Mesothelial cell of epicardium (in vitro differentiated cells): ENCODE measurements around the gene KIRREL3. TPM values are rescaled to one million over a fixed set of nuclear protein-coding genes. Genes with fewer than 3 reads are reported as not detected.

Experiments used
- DNase-seq, 2 experiments: peaks; one replicate each; pipeline ENCODE4 v3.0.0; 2021; ENCODE audit warnings: low spot score in 2 of 2; ENCODE audit not compliant: unreplicated experiment in 2 of 2
- H3K27ac Mint-ChIP-seq: 2 replicates; pipeline ENCODE4 v1.8.0; 2021; ENCODE audit warnings: mixed read lengths
- H3K27me3 Mint-ChIP-seq: 2 replicates; pipeline ENCODE4 v1.8.0; 2021; ENCODE audit warnings: low read depth, mixed read lengths
- H3K36me3 Mint-ChIP-seq: 2 replicates; pipeline ENCODE4 v1.8.0; 2021; ENCODE audit warnings: mixed read lengths
- H3K4me1 Mint-ChIP-seq: 2 replicates; pipeline ENCODE4 v1.8.0; 2021; ENCODE audit warnings: mixed read lengths
- H3K4me3 Mint-ChIP-seq: 2 replicates; pipeline ENCODE4 v1.8.0; 2021; ENCODE audit warnings: mild to moderate bottlenecking, moderate library complexity, mixed read lengths
- H3K9me3 Mint-ChIP-seq: 2 replicates; pipeline ENCODE4 v1.8.0; 2021; ENCODE audit warnings: mixed read lengths
- total RNA-seq: library from RNA; stranded (reverse); gene quantifications from 3 replicates; pipeline ENCODE4 v1.2.1, GENCODE V29; 2021
- TF ChIP-seq, protein P1 (sequence below): fragments of 200-600 bp; sonication (generic); IDR thresholded peaks from one replicate; pipeline ENCODE4 v1.5.0; 2021; ENCODE audit warnings: antibody characterized with exemption; ENCODE audit not compliant: unreplicated experiment

The KIRREL3 gene
- total RNA-seq, 1 donor from 2014 or later: 0.31 TPM

- Mint-ChIP-seq H3K9me3 (peaks cover 11% of the 10 kb centered on the region), H3K4me1 (no peaks in the 10 kb centered on the region), H3K36me3 (no peaks in the 10 kb centered on the region), H3K4me3 (no peak overlapping the region), H3K27ac (no peak overlapping the region), H3K27me3 (peaks cover 91% of the 10 kb centered on the region)
- no peak for DNase-seq
- TF ChIP-seq, protein P1, sequence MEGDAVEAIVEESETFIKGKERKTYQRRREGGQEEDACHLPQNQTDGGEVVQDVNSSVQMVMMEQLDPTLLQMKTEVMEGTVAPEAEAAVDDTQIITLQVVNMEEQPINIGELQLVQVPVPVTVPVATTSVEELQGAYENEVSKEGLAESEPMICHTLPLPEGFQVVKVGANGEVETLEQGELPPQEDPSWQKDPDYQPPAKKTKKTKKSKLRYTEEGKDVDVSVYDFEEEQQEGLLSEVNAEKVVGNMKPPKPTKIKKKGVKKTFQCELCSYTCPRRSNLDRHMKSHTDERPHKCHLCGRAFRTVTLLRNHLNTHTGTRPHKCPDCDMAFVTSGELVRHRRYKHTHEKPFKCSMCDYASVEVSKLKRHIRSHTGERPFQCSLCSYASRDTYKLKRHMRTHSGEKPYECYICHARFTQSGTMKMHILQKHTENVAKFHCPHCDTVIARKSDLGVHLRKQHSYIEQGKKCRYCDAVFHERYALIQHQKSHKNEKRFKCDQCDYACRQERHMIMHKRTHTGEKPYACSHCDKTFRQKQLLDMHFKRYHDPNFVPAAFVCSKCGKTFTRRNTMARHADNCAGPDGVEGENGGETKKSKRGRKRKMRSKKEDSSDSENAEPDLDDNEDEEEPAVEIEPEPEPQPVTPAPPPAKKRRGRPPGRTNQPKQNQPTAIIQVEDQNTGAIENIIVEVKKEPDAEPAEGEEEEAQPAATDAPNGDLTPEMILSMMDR: no peak
Observed at GRCh38 chr11:126968915-126969314, 31.7 kb downstream of the KIRREL3 start.

GRCh38 chr11:126965331-126965730 is 35.2 kb downstream of the KIRREL3 start:
- TF ChIP-seq, protein P1: no peak
- no peak for DNase-seq
- Mint-ChIP-seq H3K27me3 (peaks cover 85% of the 10 kb centered on the region), H3K27ac (no peak overlapping the region), H3K4me3 (no peak overlapping the region), H3K9me3 (peaks cover 9% of the 10 kb centered on the region), H3K4me1 (no peaks in the 10 kb centered on the region), H3K36me3 (no peaks in the 10 kb centered on the region)

DNA sequence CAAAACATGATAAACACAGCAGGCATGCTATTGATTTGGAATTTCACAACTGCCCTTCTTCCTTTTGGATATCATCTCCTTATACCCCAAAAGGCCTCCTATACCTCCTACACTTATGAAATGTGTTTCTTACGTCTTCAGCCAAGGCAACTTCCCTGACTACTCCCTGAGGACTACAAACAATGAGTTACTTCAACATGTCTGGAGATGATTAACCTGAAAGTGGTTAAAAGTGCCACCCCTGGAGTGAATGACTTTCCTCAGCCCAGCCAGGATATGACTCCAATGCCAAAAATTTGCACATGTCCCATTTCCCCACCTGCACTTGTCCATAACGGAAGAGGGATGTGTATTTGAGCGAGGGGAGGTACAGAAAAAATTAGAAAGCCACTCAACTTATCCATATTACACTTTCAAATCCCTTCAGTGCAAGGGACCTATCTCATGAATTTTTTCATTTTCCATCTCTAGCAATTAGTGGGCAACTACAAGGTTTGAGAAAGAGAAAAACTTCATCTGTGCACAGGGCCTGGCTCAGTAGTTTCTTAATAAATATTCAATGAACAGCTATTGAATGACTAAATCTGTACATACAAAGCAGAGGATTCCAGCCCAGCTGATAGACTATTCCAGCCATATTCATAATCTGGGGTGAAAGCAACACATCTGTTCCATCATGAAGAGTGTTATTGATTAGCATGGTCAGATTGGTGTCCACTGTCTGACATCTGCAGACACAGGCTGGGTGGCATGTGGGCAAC is 36.8 kb downstream of the KIRREL3 start:
- Mint-ChIP-seq H3K4me1 (no peaks in the 10 kb centered on the region), H3K27ac (no peak overlapping the region), H3K27me3 (peaks cover 85% of the 10 kb centered on the region), H3K9me3 (peaks cover 9% of the 10 kb centered on the region), H3K4me3 (no peak overlapping the region), H3K36me3 (no peaks in the 10 kb centered on the region)
- TF ChIP-seq, protein P1: no peak
- DNase-seq: no peak

DNA sequence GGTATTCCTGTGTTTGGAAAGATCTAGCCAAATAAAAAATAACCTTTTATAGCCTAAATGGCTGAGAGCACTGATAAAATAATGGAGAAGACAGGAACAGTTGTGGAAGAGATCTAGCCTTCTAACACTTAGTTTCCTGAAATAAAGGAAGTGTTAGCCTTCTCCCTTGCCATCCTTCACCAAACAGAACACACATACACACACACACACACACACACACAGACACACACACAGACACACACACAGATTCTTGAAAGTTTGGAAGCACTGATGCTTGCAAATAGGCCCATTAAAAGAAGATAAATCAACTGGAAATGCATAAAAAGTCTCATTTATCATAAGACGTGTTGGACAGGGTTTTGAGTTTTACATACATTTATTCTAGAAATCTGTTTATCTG is 37.5 kb downstream of the KIRREL3 start:
- H3K4me3 Mint-ChIP-seq: no peak overlapping the region
- H3K36me3 Mint-ChIP-seq: no peaks in the 10 kb centered on the region
- H3K9me3 Mint-ChIP-seq: peaks cover 9% of the 10 kb centered on the region
- TF ChIP-seq, protein P1: no peak
- no peaks in the 10 kb centered on the region for H3K4me1 Mint-ChIP-seq
- DNase-seq: no peak
- no peak overlapping the region for H3K27ac Mint-ChIP-seq
- peaks cover 85% of the 10 kb centered on the region for H3K27me3 Mint-ChIP-seq

DNA sequence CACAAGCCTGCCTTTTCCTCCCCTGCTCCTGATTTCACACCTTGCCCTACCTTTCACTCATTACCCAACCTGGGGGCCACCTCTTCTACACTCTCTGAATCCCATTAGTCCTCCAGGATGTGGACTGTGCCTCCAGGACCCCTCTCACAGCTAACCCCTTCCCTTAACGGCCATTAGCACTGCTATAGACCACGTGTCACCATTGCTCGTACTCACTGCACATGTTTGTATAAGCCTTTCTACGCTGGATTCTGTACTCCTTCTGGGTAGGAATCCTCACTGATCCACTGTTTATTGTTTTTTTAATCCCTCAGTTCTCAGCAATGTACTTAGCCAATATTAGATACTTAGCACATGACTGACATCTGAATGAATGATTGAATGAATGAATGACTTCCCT is 40.9 kb downstream of the KIRREL3 start:
- Mint-ChIP-seq H3K36me3 (no peaks in the 10 kb centered on the region), H3K4me1 (no peaks in the 10 kb centered on the region), H3K9me3 (peaks cover 9% of the 10 kb centered on the region), H3K27me3 (peaks cover 80% of the 10 kb centered on the region), H3K4me3 (no peak overlapping the region), H3K27ac (no peak overlapping the region)
- TF ChIP-seq, protein P1: no peak
- DNase-seq: no peak
